Umbilical cord (tissue), 2 donors: Measurements from ENCODE around the gene HLTF. TPM values are rescaled to one million over a fixed set of nuclear protein-coding genes. Genes with fewer than 3 reads are reported as not detected.

Experiments used
- DNase-seq: peaks from one replicate; pipeline ENCODE4 v3.0.0-alpha.2; 2015; ENCODE audit warnings: low spot score
- total RNA-seq: library from RNA; depleted of rRNA; stranded (reverse); fragments of >200 nt; gene quantifications from one replicate; pipeline ENCODE4 v1.2.3, GENCODE V29; 2014; ENCODE audit warnings: low replicate concordance; ENCODE audit not compliant: insufficient read depth

The HLTF gene
- total RNA-seq, 1 donor from 2014 or later, result 52.0 TPM

DNA sequence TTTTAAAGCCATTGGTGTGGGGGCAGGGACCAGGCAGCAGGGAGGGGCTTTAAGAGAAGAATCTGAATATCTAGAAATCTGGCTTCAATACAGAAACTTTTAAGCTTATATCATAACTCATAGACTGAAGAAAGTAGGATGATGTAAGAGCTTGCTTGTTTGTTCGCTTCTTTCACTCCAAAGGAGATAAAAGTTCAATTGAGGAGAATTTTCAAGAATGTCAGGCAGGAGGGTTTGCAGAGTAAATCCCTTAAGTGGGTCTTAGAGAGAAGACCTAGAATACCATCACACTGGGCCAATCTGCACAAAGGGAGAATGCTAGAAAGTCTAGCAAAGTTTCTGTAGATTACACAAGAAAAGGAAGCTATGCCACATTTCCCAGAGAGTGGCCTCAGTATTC, 4.1 kb upstream of the HLTF start:
- DNase-seq, result peak; percentile 58

DNA sequence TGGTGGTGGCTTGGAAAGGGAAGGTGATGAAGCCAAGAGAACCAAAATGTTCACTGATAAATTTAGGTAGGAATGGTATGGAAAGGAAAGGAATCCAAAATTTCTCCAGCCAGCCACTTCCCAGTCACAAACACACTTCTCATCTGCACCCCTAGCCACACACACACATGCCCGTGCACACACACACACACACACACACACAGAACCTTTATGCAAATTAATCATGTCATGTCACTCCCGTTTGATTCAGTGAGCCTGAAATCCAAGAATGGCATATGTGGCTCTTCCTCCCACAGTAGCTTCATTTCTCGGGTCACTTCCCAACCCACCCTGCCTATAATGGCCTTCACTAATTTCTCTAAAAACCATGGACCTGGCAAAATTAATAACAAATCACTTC, 3.1 kb upstream of the HLTF start:
- DNase-seq, result no peak

DNA sequence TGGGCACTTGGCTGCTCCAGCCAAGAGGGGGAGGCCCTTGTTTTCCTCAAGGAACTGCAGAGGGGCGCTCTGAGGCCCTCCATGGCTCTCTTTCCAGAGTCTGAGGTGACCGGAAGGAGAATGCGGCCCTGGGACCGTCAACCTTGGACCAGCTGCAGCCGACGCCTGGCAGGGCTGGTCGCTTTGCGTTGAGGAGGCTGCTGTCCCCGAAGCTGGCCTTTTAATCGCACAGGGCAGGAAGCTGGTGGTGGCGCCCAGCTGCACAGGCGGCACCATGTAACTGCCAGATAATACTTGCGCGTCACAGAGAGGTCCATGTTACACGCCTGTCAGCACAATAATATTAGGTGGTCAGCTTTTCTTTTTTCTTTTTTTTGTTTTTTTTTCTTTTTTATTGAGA, 875 bp upstream of the HLTF start:
- DNase-seq, result no peak

DNA sequence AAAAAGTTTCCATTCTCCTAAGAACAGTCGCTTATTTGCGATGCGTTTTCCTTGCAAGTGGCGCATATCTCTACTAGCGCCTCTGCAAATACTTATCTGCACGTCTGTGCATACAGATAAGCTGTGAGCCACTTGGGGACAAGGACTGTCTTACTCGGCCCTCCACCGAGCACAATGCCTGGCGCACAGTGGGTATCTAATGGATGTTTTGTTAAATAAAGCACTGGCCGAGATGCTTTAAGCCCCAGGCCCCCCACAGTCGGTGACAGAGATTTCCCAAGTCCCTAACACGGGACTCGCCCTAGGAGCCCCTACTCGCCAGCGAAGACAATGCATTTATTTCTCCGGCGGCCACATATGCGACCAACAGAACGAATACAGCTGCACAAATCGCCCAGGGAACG, 503 bp downstream of the HLTF start:
- DNase-seq, result peak; percentile 42

DNA sequence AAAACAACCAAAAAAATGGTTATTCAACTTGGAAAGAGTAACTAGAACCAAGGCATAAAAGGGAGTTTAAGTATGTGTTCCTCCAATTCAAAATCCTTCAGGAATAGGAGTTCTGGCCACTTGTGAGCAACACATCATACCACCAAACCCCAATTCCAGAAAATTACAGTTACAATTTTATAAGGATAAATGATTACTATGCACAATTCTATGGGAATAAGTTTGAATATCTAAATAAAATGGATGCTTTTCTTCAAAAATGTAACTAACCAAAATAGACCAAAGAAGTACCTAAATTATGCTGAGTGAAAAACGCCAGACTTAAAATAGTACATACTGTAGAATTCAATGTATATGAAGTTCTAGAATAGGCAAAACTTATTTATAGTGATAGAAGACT, 4.6 kb downstream of the HLTF start:
- no peak for DNase-seq

DNA sequence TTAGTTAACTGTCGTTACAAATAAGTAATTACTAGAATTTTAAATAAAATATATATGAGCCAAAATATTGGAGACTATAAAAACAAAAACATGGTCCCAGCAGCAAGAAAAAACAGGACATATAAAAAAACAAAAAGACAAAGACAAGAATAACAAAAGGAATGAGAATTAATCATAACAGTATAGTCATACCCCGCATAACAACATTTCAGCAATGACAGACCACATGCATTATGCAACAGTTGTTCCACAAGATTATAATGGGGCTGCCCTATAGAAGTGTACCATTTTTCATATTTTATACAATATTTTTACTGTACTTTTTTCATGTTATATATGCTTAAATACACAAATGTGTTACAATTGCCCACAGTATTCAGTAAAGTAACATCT, 5.6 kb downstream of the HLTF start:
- peak; percentile 3 for DNase-seq

DNA sequence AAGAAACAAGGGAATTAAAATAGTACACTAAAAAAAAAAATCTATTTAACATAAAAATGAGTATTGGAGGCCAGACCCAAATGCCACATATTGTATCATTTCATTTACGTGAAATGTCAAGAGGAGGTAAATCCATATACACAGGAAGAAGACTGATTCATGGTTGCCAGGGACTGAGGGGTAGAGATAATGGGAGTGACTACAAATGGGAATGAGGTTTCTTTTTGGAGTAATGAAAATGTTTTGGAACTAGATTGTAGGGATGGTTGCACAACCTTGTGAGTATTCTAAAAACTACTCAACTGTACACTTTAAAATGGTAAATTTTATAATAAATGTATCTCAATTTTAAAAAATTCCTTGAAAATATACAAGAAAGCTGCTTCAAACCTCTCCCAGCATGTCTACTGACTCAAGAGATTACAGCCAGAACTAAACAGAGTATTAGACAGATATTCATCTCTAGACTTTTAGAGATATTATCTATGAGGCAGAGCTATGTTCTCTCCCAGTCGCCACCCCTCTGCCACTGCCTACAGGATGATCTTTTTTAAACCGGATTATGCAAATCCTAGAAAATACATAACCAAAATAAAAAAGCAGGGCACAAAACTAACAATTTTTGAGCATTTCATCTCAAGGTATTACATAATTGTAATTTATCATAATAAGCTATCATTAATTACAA, 6.2 kb downstream of the HLTF start:
- DNase-seq, result peak; percentile 15

DNA sequence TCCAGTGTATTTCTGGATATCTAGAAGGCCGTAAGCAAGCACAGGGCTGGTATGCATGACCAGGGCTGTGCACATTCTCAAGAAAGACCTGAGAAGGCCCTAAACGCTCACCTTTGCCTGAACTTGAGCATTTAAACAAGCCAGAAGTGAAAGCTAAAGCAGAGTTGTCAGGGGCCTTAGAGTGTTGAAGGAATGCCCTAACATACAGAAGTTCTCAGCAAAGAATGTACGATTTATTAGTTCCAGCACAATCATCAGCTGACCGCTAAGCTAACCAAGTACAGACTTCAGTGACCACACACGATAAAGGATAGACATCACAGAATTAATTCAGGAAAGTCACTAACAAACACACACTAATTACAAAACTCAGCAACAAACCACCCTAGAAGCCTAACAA, 8.7 kb downstream of the HLTF start:
- peak; percentile 52 for DNase-seq

DNA sequence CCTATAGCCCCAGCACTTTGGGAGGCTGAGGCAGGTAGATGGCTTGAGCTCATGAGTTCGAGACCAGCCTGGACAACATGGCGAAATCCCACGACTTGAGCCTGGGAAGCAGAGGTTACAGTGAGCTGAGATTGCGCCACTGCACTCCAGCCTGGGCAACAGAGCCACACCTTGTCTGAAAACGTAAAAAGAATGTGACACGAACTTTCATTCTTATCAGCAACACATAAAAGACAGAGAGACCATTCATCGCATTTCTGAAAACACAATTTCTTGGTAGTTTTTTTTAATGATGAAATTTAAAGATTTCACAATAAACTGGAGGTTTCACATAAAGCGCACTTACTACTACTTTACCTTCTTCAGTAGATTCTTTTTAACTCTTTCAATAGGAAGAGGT, 18.4 kb downstream of the HLTF start:
- DNase-seq, result no peak

DNA sequence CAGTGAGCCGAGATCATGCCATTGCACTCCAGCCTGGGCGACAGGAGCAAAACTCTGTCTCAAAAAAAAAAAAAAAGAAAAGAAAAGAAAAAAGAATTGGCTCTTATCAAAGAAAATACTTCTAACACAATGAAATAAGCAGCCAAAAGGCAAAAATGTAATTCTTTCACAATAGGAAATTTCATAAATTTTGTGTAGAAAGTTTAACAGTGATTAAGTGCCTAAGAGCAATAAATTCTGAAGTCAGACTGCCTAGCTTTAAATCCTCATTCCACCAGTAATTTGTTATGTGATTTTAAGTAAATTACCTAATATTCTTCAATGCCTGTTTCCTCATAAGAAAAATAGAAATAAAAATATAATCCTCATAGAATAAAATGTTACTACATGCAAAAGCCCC, 24.6 kb downstream of the HLTF start:
- no peak for DNase-seq

DNA sequence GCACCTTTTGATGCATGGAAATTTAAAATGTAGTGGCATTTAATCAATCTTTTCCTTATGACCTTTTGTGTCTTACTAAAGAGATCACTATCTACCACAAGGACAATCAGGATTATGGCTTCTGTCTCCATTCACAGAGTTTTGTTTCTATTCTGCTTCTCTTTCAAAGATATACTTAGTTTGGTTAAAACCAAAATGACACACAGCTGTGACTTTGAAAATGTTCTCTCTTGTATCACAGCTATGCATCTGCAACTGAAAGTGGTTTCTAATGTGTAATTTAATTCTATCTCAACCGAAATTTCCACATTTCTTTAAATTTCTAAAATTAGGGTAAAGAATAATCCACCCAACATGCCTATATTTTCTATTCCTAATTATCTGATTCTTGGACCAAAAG, 27.7 kb downstream of the HLTF start:
- no peak for DNase-seq

DNA sequence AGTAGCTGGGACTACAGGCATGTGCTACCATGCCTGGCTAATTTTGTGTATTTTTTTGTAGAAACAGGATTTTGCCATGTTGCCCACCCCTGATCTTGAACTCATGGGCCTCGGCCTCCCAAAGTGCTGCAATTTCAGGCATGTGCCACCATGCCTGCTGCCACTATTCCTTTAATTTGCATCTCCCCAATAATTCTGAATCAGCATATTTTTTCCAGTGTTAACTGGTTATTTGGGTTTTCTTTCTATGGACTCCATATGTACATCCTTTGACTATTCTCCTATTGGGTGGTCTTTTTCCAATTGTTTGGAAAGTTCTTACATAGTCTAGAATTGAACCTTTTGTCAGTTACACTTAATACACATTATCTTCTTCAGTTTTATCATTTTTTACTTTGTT, 28.1 kb downstream of the HLTF start:
- DNase-seq, result no peak

DNA sequence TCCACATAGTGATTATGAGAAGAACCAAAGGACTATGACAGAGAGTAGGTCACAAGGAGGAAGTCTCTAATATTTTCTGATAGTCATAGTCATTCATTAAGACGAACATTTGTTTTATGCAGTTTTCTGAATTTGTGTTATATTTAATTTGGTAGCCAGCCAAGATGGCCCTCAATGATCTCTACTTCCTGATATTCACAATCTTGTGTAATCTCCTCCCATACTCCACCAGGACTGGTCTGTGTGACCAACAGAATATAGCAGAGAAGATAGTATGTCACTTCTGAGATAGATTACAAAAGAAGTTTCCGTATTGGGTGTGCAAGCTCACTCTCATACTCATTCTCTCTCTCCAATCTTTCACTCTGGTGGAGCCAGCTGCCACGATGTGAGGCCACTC, 30.8 kb downstream of the HLTF start:
- DNase-seq, result no peak

DNA sequence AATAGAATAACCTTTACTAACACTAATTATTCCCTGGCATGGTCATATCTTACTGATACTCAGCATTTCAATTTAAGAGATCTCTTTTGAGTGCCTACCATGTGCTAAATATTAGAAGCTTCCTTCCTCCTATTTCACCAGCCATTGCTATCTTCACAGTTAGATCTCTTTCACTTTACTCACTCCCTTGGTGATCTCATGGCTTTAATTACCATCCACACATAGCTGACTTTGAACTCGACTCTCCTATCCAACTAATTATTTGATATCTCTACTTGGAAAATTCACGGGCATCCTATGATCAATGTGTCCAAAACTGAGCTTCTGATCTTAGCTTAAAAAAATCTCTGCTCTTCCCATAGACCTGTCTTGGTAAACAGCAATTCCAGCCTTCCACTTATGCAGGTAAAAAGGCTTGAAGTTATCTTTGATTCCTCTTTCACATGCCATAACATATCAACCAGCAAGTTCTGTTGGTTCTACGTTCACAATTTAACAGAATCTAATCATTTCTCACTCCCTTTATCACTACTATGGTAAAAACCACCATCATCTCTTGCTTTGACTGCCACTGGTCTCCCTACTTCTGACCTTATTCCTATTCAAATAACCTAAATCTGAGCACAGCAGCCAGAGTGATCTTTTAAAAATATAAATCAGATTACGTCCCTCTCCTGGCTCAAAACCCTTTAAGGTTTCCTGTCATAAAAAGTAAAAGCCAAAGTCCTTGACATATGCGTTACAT, 41.8 kb downstream of the HLTF start:
- no peak for DNase-seq

DNA sequence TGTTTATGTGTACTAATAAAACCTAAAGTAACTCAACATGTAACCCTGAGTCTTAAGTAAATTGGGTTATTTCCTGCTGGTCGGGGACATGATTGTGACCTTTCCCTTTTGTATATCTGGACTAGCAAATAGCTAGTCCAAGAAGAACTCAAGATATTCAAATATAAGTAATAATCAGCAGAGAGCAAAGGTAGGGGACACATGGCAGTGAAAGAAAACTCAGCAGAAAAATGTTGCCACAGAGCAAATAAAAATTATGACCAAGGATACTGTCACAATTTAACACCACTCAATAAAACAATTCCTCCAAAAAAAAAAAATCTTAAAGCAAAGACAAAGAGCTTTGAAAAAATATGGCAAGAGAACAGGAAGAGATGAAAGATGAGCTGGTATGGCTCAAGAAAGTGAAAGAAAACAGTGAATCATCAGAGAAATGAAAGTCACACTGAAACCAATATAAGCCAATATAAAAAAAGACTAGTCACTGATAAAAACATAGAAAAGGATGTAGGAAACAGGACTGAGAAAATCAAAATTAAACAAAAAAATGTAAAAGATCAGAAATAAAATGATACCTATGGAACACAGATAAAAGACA, 43.4 kb downstream of the HLTF start:
- no peak for DNase-seq

DNA sequence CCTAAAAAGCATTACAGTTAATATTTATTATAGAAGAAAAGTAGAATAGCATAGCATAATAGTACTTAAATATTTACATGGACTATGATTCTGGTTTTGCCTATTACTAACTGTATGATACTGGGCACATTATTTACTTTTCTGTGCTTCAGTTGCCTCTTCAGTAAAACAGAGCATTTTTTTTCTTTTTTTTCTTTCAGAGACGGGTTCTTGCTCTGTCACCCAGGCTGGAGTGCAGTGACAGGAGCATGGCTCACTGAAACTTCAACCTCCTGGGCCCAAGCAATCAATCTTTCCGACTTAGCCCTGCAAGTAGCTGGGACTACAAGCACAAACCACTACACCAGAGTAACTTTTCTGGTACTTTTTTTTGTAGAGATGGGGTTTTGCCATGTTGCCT, 48.0 kb downstream of the HLTF start:
- no peak for DNase-seq

DNA sequence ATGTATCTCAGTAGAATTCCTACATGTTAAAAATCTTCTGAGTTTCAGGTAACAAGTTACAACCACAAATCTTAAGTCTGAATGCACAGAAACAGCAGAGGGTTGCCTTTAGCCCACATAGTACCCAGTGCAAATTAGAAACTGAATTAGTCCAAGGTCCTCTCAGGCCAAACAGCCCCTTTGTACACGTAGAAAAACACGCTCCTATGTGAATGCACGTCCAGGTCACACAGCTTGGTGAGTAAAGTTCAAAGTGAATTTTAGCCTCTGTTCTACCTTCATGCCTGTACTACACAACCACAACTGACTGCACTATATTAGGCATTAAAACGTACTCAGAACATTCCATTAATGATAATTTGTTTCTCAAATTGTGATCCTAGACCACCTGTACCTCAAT, 48.6 kb downstream of the HLTF start:
- no peak for DNase-seq

DNA sequence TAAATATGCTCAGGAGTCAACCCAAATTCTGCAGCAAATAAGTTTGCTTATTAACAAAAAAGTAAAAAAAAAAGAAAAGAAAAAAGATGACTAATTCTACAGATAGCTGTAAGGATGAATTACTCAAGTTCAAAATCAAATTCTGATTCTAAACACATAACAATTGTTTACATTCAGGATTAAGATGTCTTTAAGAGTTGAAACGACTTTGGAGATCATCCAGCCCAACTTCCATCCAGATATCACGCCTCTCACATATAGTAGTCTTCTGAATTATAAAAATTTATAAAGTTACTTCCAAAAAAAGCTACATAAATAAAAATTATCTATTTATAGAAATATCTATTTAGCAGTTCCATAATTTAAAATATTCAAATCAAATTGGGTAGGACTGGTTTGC, 55.2 kb downstream of the HLTF start:
- DNase-seq, result no peak

DNA sequence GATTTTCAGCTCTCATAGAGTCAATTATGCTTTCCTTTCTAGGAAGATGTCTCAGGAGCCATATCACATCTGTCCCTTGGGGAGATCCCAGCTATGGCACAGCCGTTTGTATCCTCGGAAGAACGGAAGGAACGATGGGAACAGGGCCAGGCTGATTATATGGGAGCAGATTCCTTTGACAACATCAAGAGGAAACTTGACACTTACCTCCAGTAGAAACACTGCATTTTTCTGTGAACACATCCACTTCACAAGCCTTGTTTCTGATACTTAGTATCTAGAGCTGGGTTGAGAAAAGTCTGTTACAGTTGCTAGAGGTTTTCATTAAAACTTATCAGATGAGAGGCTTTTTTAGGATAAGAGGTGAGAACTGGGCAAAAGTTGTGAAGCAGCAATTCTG, 59.6 kb downstream of the HLTF start:
- DNase-seq, result no peak

DNA sequence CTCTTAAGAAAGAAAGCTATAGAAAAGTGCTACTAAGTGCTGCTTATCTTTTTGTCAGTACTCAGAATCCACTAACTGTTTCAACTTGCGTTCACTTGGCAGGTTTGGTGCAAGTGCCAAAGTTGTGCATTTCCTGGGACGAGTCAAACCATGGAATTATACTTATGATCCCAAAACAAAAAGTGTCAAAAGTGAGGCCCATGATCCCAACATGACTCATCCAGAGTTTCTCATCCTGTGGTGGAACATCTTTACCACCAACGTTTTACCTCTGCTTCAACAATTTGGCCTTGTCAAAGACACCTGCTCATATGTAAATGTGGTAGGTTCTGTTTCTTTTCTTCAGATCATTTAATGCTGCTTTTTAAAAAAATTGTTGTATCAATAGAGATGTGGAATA, 62.4 kb downstream of the HLTF start:
- DNase-seq, result no peak

DNA sequence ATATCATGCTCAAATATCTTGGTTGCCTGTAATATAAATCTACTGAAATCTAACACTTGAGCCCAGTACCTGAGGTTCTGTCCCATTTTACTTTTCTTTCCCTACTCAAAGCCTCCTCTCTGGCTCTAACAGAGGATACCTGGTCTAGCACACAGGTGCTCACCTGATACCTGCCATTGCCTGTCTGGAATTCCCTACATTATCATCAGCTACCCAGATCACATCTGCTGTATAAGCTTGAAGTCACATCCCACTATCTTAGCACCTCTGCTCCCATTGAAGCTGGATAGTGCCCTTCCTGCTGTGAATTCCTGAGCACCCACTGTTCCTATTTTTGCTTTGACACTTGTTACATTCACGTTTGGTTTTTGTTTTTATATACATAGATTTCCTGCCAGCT, 64.5 kb downstream of the HLTF start:
- no peak for DNase-seq

DNA sequence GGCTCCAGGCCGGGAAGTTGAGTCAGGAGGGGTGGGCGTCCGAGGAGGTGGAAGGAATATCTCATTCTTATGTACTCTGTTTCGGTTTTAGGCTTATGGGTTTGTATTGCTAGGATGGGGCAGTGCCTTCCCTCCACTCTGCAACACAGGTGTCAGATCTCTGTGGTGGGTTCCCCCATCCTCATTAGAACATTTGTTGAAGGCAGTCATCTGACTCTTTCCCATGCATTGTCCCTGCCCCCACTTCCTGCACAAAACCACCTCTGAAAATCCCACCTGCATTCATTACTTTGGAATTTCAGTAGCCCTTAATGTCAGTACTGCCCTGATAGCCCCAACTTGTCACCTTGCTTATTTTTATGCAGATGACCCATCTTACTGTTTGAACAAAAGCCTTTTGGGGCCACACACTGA, 65.5 kb downstream of the HLTF start:
- no peak for DNase-seq

DNA sequence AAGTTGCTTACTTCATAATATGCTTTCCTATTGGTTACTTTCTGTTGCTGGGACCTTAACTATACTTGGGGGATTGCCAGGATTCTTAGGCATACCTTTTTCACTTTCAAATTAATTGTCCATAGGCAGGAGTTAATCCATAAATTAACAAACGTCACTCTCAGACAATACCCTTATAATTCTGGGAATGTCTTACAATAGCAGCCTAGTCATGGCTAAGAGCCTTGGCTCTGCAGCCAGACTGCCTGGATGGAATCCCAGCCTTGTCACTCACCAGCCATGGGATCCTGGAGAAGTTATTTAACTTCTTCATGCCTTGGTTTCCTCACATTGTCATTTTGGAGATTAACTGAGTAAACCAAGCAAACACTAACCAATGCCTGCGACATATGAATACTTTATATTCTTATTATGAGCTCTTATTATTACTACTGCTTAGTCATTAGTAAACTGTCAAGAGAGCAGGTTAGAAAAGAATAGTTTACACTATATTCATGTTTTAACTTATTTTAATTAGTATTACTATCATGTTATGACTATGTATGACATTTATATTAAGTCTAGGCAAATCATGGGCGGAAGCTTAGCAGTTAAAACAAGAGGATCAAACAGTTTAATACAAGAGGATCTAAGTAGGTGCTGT, 66.0 kb downstream of the HLTF start:
- no peak for DNase-seq
